Gastrocnemius medialis (tissue), 4 donors: ENCODE data around the gene ABCC4.

Experiments used
- POLR2A ChIP-seq, 2 donors: fragments of 450-650 bp; IDR thresholded peaks; one replicate each; pipeline ENCODE4 v1.6.1; 2017; ENCODE audit warnings: antibody characterized with exemption in 2 of 2, mild to moderate bottlenecking in 2 of 2, moderate library complexity in 2 of 2
- TF ChIP-seq, protein P1 (sequence below), 5 experiments: fragments of 450-650 bp in 3 of 5; fragments of 200-600 bp in 2 of 5; sonication (generic) in 2 of 5; IDR thresholded peaks in 4 of 5; conservative IDR thresholded peaks in 1 of 5; 1 replicate in 4 of 5; 2 replicates in 1 of 5; pipeline ENCODE4 v1.5.1; 2016 to 2019; ENCODE audit warnings: antibody characterized with exemption in 5 of 5, mild to moderate bottlenecking in 3 of 5, moderate library complexity in 3 of 5

DNA sequence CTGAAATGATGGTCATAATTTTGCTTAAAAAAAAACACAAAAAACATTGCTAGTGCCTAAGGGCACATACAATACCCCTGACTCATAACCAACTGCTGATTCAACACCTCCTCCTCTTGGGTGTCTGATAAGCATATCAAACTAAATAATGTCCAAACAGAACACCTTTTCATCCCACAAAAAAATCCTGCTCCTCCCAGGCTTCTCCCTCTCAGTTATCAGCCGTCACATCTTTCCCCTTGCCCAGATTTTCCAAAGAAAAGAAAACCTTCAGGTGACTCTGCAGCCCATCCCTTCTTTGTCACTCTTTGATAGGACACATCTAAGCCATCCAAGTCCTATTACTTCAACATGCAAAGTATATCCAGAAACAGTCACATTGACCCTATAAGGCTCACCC, 46.9 kb downstream of the ABCC4 start:
- TF ChIP-seq, protein P1, sequence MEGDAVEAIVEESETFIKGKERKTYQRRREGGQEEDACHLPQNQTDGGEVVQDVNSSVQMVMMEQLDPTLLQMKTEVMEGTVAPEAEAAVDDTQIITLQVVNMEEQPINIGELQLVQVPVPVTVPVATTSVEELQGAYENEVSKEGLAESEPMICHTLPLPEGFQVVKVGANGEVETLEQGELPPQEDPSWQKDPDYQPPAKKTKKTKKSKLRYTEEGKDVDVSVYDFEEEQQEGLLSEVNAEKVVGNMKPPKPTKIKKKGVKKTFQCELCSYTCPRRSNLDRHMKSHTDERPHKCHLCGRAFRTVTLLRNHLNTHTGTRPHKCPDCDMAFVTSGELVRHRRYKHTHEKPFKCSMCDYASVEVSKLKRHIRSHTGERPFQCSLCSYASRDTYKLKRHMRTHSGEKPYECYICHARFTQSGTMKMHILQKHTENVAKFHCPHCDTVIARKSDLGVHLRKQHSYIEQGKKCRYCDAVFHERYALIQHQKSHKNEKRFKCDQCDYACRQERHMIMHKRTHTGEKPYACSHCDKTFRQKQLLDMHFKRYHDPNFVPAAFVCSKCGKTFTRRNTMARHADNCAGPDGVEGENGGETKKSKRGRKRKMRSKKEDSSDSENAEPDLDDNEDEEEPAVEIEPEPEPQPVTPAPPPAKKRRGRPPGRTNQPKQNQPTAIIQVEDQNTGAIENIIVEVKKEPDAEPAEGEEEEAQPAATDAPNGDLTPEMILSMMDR (IDR thresholded peaks at IDR 0.05 in 4 of 5, conservative IDR thresholded peaks at IDR 0.05 in 1 of 5), result no peak
- TF ChIP-seq POLR2A (IDR thresholded peaks at IDR 0.05), result no peak
